LNCAP (cell line): ENCODE data around the gene SLC1A7.

Experiments
- CTCF ChIP-seq: fragments of 450-650 bp; IDR thresholded peaks from 2 replicates; pipeline ENCODE4 v1.5.1; 2017; ENCODE audit warnings: mild to moderate bottlenecking

The SLC1A7 gene

GRCh38 chr1:53125122-53125521, 17.3 kb downstream of the SLC1A7 start:
- no peak for TF ChIP-seq CTCF

- TF ChIP-seq CTCF: no peak
Observed at GRCh38 chr1:53123453-53124140, 18.8 kb downstream of the SLC1A7 start.

GRCh38 chr1:53122961-53123413, 19.5 kb downstream of the SLC1A7 start:
- TF ChIP-seq CTCF: no peak

GRCh38 chr1:53122201-53122885, 20.1 kb downstream of the SLC1A7 start:
- TF ChIP-seq CTCF: no peak

GRCh38 chr1:53121319-53122172, 20.9 kb downstream of the SLC1A7 start:
- TF ChIP-seq CTCF: no peak

- TF ChIP-seq CTCF: no peak
Observed at GRCh38 chr1:53120659-53121058, 21.8 kb downstream of the SLC1A7 start.

- TF ChIP-seq CTCF: no peak
Observed at GRCh38 chr1:53117836-53118235, 24.6 kb downstream of the SLC1A7 start.
